ENCODE data around the gene ZXDC. TPM values are rescaled to one million over a fixed set of nuclear protein-coding genes. Genes with fewer than 3 reads are reported as not detected.

ZXDC gene
- total RNA-seq, 4 donors from 2014 or later, result 54.0 to 77.4 (median 68.0) TPM

DNA sequence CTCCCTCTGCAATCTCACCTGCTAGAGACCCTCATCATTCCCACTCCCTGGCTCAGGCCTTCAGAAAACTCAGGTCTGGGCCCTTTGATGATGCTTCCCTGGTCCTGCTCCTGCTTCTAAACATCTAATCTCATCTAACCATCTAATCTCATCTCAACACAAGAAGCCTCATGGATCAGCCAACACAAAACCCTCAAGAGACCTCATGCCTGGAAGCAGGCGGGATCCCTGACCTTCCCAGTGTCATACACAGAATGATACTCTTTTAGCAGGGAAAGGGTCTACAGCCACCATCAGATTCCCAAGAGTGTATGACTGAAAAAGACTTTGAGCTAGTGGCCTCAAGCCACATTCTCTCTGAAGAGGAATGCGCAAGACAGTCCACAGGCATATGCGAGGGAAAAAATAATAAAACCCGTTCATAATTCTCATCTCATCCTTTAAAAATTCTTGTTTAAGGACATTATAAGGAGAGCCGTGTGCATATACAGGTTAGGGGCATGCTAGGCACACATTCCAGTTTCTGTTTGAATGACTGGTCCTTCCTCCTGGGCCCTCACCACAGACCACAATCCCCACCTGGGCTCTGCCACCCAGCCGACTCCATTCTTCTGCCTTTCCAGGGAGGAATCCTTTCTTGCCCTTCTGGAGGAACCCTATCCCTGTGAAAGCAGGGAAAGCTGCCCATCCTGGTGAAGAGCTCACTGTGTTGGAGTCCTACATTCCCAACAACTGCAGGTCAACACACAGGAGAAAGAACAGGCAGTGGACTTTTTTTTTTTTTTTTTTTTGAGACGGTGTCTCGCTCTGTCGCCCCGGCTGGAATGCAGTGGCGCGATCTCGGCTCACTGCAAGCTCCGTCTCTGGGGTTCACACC lies 2.2 kb downstream of the ZXDC start:
- Histone ChIP-seq H3K4me3 (peak overlapping the region in 3 of 4 donors; percentile 0 to 90 (median 90)), H3K27ac (peak overlapping the region in 2 of 4 donors; percentile 34 to 98), H3K36me3 (peaks cover 0 to 36% (median 10%) of the 10 kb centered on the region in 3 donors), H3K27me3 (no peaks in the 10 kb centered on the region), H3K9me3 (no peaks in the 10 kb centered on the region), H3K4me1 (peaks cover 0 to 56% (median 37%) of the 10 kb centered on the region in 4 donors)
- no peak for DNase-seq (ENCODE audit: low spot score in 2 of 2)
- TF ChIP-seq EP300 (IDR thresholded peaks at IDR 0.05), result no peak
- TF ChIP-seq POLR2A (IDR thresholded peaks at IDR 0.05), result no peak
- TF ChIP-seq, protein P1, sequence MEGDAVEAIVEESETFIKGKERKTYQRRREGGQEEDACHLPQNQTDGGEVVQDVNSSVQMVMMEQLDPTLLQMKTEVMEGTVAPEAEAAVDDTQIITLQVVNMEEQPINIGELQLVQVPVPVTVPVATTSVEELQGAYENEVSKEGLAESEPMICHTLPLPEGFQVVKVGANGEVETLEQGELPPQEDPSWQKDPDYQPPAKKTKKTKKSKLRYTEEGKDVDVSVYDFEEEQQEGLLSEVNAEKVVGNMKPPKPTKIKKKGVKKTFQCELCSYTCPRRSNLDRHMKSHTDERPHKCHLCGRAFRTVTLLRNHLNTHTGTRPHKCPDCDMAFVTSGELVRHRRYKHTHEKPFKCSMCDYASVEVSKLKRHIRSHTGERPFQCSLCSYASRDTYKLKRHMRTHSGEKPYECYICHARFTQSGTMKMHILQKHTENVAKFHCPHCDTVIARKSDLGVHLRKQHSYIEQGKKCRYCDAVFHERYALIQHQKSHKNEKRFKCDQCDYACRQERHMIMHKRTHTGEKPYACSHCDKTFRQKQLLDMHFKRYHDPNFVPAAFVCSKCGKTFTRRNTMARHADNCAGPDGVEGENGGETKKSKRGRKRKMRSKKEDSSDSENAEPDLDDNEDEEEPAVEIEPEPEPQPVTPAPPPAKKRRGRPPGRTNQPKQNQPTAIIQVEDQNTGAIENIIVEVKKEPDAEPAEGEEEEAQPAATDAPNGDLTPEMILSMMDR (IDR thresholded peaks at IDR 0.05), result no peak
- WGBS, 2 donors, result 64 to 67% methylated on average over 14 of the region's 14 CpGs

DNA sequence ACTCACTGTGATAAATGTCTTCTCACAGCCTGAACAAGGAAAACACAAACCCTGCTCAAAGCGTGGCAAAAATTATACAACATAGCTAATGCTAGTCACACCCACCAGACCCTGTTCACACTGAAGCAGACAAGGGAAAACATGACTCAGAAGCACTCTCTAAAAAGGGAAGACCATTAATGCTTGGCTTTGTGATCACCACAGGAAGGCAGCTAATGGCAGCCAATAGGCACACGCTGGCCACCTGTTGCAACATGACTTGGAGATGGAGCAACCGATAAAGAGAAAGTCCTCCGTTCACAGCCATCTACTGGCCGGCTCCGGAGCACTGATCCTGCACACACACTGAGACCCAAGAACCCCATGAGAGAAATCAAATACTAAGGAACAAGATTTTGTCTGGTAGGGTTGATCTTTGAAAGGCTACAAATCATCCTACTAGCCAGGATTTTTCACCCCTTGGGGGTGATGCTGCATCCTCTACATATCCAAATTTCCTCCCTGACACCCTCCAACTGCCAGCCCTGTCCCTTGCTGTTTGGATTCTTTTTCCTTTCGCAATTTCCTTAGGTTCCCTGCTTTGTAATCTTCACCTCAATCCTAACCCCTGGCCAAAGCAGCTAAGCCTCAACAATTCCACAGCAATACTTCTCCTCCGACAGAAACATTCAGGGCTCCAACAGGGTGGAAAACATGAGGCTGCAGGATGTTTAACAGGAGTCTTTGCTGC lies 3.2 kb downstream of the ZXDC start:
- peak; percentile 63 to 78 for DNase-seq (ENCODE audit: low spot score in 2 of 2)
- H3K4me3 ChIP-seq, result peak overlapping the region in 2 of 4 donors; percentile 0 to 90
- peak overlapping the region in 2 of 4 donors; percentile 34 to 98 for H3K27ac ChIP-seq
- peaks cover 0 to 62% (median 37%) of the 10 kb centered on the region in 4 donors for H3K4me1 ChIP-seq
- peaks cover 0 to 47% (median 12%) of the 10 kb centered on the region in 3 donors for H3K36me3 ChIP-seq
- H3K9me3 ChIP-seq, result no peaks in the 10 kb centered on the region
- no peaks in the 10 kb centered on the region for H3K27me3 ChIP-seq
- TF ChIP-seq EP300 (IDR thresholded peaks at IDR 0.05), result peak in 1 of 2 donors; percentile 92
- TF ChIP-seq, protein P1 (IDR thresholded peaks at IDR 0.05), result peak in 1 of 5 experiments; percentile 9
- peak in 1 of 2 donors; percentile 8 for TF ChIP-seq POLR2A (IDR thresholded peaks at IDR 0.05)
- WGBS, 2 donors, result 17 to 29% methylated on average over 8 of the region's 8 CpGs

GRCh38 chr3:126469479-126469878 lies 6.2 kb downstream of the ZXDC start:
- no peak for DNase-seq (ENCODE audit: low spot score in 2 of 2)
- WGBS, 2 donors, result 93 to 94% methylated on average over 11 of the region's 11 CpGs
- H3K27ac ChIP-seq, result no peak overlapping the region
- peaks cover 0 to 64% (median 30%) of the 10 kb centered on the region in 4 donors for H3K4me1 ChIP-seq
- H3K36me3 ChIP-seq, result peaks cover 0 to 77% (median 34%) of the 10 kb centered on the region in 3 donors
- H3K4me3 ChIP-seq, result no peak overlapping the region
- H3K9me3 ChIP-seq, result no peaks in the 10 kb centered on the region
- TF ChIP-seq POLR2A (IDR thresholded peaks at IDR 0.05) (no peak), EP300 (IDR thresholded peaks at IDR 0.05) (no peak)
- TF ChIP-seq, protein P1 (IDR thresholded peaks at IDR 0.05), result no peak
- H3K27me3 ChIP-seq, result no peaks in the 10 kb centered on the region

DNA sequence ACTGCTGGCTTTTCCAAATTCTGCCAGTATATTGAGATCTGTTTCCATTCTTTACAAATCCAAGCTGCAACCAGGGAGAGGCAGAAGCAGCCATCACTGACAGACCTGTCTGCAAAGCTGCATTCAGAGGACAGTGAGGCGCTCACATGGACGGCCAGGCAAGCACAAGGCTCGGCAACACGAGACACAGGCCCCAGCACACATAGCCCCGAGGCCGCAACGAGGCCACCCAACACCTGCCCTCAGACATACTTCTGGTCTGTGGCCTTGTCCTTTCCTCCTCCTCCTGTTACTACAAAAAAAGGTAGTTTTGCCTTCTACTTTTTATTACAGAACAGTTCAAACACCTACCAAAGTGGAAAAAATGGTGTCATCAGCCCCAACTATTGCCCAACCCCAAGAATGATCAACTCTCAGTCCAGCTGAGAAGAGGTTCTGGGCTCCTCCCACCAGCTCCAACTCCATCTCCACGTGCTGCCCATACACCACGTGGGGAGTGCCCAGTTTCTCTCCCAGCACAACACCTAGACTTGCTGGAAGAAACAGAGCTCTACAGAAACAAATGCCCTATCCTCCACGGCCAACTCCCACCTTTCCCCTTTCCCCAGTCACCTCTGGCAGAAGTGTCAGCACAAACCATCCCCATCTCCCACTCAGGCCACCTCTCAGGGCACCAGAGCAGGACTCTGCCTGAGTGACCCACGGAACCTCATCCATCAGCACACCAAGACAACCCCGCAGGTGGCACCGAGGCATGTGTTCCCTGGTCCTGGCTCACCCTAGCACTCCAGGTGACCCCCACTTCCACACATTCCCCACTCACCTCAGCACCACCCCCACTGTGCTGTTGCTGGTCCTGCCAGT lies 7.4 kb downstream of the ZXDC start:
- Histone ChIP-seq H3K27me3 (no peaks in the 10 kb centered on the region), H3K4me3 (no peak overlapping the region), H3K4me1 (peaks cover 0 to 52% (median 18%) of the 10 kb centered on the region in 4 donors), H3K36me3 (peaks cover 0 to 89% (median 38%) of the 10 kb centered on the region in 3 donors), H3K9me3 (no peaks in the 10 kb centered on the region), H3K27ac (no peak overlapping the region)
- DNase-seq (ENCODE audit: low spot score in 2 of 2), result no peak
- 79 to 80% methylated on average over 13 of the region's 13 CpGs for WGBS, 2 donors
- TF ChIP-seq, protein P1 (IDR thresholded peaks at IDR 0.05), result no peak
- TF ChIP-seq POLR2A (IDR thresholded peaks at IDR 0.05) (no peak), EP300 (IDR thresholded peaks at IDR 0.05) (no peak)

Data from tibial nerve (tissue), 4 donors.